GM18505 (cell line): ENCODE measurements around the gene ZNF362.
"Not testable (repeated sequence)": the region's sequence is repeated elsewhere in the genome, so short reads cannot be mapped to it uniquely, and the experiment has no call there.

Experiments used
- ATAC-seq: cut with Tn5 transposase; IDR thresholded peaks from one replicate; pipeline ENCODE4 v1.9.1; 2021; ENCODE audit not compliant: unreplicated experiment
- POLR2A ChIP-seq: IDR thresholded peaks from 4 replicates; pipeline ENCODE4 v1.6.1; 2011; ENCODE audit warnings: borderline replicate concordance; ENCODE audit not compliant: insufficient read depth, insufficient read length; ENCODE audit errors: extremely low read depth

Gene ZNF362

GRCh38 chr1:33305016-33305415, 48.7 kb downstream of the ZNF362 start:
- no peak for ATAC-seq
- TF ChIP-seq POLR2A: no peak

GRCh38 chr1:33305816-33306652, 49.7 kb downstream of the ZNF362 start:
- no peak for TF ChIP-seq POLR2A
- no peak for ATAC-seq

GRCh38 chr1:33306653-33307493, 50.6 kb downstream of the ZNF362 start:
- ATAC-seq: no peak
- no peak for TF ChIP-seq POLR2A

DNA sequence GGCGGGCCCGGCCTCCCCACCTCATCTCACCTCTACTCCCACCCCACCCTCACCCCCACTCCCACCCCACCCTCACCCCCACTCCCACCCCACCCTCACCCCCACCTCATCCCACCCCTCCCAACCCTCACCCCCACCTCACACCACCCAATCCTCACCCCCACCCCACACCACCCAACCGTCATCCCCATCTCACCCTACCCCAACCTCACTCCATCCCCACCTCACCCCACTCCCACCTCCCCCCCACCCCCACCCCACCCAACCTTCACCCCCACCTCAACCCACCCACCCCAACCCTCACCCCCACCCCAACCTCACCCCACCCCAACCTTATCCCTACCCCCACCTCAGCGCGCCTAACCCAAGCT, 51.2 kb downstream of the ZNF362 start:
- no peak for ATAC-seq
- TF ChIP-seq POLR2A: no peak

DNA sequence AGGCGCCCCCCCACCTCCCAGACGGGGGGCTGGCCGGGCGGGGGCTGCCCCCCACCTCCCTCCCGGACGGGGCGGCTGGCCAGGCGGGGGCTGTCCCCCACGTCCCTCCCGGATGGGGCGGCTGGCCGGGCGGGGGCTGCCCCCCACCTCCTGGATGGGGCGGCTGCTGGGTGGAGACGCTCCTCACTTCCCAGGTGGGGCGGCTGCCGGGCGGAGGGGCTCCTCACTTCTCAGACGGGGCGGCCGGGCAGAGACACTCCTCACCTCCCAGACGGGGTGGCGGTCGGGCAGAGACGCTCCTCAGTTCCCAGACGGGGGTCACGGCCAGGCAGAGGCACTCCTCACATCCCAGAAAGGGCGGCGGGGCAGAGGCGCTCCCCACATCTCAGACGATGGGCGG, 53.1 kb downstream of the ZNF362 start:
- ATAC-seq: not testable (repeated sequence)

GRCh38 chr1:33310702-33311101, 54.4 kb downstream of the ZNF362 start:
- TF ChIP-seq POLR2A: no peak
- ATAC-seq: no peak

GRCh38 chr1:33311706-33312412, 55.6 kb downstream of the ZNF362 start:
- no peak for ATAC-seq
- TF ChIP-seq POLR2A: no peak

GRCh38 chr1:33312413-33312749, 56.1 kb downstream of the ZNF362 start:
- TF ChIP-seq POLR2A: no peak
- no peak for ATAC-seq

DNA sequence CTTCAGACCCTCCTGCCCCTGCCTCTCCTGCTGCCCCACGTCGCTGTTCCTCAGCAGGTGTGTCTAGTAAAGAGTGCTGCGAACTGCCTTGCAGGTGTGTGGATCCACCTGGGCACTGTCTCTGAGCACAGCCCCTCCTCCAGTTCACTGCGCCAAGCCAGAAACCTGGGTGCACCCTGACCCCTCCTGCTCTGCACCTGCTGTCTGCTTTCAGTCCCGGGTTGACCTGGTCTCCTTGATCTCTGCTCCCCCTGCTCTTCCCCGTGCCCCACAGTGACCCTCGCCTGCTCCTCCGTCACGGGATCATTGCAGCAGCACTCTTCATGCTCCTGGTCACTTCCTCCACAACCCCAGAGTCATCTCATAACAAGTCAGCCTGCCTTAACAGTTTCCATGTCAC, 58.1 kb downstream of the ZNF362 start:
- ATAC-seq: no peak

GRCh38 chr1:33316601-33317000, 60.3 kb downstream of the ZNF362 start:
- ATAC-seq: no peak

More for the DNA sequence above, 58.1 kb downstream of the ZNF362 start:
- no peak for TF ChIP-seq POLR2A

GRCh38 chr1:33317354-33317753, 61.1 kb downstream of the ZNF362 start:
- ATAC-seq: no peak
- no peak for TF ChIP-seq POLR2A

More at GRCh38 chr1:33316601-33317000, 60.3 kb downstream of the ZNF362 start:
- no peak for TF ChIP-seq POLR2A

DNA sequence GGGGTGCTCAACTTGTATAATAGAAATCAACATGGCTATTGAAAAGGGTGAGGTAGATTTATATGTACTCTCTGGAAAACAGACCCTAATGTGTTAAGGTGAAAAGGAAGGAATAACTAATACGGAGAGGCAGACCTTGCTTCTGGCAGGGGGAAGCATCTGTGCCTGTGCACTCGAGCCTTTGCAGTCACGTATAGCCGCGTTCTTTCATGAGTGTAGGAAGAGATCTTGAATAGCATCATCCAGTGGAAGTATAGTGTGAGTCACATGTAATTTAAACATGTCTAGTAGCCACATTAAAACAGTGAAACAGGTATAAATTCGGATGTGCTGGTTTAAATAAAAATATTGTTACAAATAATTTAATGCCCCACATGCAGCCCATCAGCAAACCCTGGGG, 61.7 kb downstream of the ZNF362 start:
- TF ChIP-seq POLR2A: no peak
- ATAC-seq: no peak

- ATAC-seq: no peak
- TF ChIP-seq POLR2A: no peak
Measured at GRCh38 chr1:33319186-33319948, 63.1 kb downstream of the ZNF362 start.

- no peak for TF ChIP-seq POLR2A
- no peak for ATAC-seq
Measured at GRCh38 chr1:33319949-33320618, 63.8 kb downstream of the ZNF362 start.
